Keratinocyte (primary cell): Measurements from ENCODE around the gene PPP1CB.

Source experiments
- CTCF ChIP-seq, 3 experiments: IDR thresholded peaks in 1 of 3; conservative IDR thresholded peaks in 1 of 3; optimal IDR thresholded peaks in 1 of 3; 2 replicates in 2 of 3; 3 replicates in 1 of 3; pipeline versions ENCODE3 to v1.5.1; 2011; ENCODE audit warnings: low read length in 3 of 3, mild to moderate bottlenecking in 3 of 3, moderate library complexity in 2 of 3, control low read depth in 1 of 3, inconsistent platforms in 1 of 3; ENCODE audit not compliant: insufficient read depth in 2 of 3; ENCODE audit errors: extremely low read depth in 1 of 3
- EZH2 ChIP-seq: IDR thresholded peaks from one replicate; pipeline ENCODE4 v1.6.1; 2012; ENCODE audit warnings: inconsistent platforms, mild to moderate bottlenecking, low read length, moderate library complexity

- TF ChIP-seq EZH2 (no peak), CTCF (optimal IDR thresholded peaks at IDR 0.05 in 1 of 3, IDR thresholded peaks at IDR 0.05 in 1 of 3, conservative IDR thresholded peaks at IDR 0.05 in 1 of 3; ENCODE audit: extremely low read depth in 1 of 3, insufficient read depth in 2 of 3, low read length in 3 of 3) (no peak)
Measured at GRCh38 chr2:28767337-28767736, 15.7 kb downstream of the PPP1CB start.
